NCI-H146 treated with DMSO at 0.1 percent for 48 hours (cell line): ENCODE data around the gene RNU6-1.

Experiments used
- DNase-seq: peaks from one replicate; lab custom pipeline; 2025; ENCODE audit not compliant: unreplicated experiment; lab: John Stamatoyannopoulos, UW

RNU6-1 gene

DNA sequence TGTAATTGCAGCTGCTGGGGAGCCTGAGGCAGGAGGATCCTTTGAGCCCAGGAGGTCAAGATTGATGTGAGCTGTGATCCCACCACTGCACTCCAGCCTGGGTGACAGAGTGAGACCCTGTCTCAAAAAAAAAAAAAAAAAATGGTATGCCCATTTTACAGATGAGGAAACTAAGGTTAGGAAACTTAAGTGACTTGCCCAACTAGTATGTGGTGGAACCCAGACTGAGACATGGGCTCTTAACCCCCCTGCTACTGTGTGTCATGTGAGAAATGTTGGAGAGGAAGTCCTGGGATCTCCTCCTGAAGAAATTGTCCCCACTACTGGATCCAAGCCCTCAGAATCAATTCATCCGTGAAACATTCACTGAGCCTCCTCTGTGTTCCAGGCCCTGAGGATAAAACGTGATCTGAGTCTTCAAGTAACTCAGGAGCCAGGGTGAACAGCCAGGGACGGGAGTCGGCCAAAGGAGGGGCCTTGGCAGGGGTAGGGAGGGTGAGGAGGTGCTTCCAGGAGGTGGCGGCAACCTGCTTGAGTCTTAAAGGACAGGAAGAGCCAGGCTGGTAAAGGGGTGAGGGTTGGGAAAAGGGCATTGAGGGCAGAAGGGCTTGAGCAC, 19.6 kb upstream of the RNU6-1 start:
- DNase-seq: no peak

DNA sequence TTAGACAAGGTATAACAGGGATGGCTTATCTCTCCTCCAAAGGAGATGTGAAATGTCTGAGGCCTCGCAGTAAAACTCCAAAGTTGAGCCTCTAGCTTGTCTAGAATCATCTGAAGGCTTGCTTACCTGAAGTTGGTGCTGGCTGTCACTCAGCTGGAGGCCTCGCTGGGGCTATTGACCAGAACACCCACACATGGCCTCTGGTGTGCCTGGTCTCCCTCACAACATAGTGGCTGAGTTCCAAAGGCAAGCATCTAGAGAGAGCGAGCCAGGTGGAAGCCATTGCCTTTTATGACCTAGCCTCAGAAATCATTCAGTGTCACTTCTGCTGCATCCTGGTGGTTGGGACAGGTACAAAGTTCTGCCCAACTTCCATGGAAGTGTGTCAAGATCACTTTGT, 17.4 kb upstream of the RNU6-1 start:
- no peak for DNase-seq

DNA sequence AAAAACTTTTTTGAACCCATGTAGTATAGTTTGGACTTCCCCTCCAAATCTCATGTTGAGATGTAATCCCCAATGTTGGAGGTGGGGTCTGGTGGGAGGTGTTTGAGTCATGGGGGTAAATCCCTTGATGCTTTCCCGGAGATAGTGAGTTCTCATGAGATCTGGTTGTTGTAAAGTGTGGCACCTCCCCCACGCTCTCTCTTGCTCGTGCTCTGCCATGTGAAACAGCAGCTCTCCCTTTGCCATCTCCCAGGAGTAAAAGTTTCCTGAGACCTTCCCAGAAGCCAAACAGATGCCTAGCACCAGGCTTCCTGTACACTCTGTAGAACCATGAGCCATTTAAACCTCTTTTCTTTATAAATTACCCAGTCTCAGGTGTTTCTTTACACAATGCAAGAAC, 16.0 kb upstream of the RNU6-1 start:
- no peak for DNase-seq

DNA sequence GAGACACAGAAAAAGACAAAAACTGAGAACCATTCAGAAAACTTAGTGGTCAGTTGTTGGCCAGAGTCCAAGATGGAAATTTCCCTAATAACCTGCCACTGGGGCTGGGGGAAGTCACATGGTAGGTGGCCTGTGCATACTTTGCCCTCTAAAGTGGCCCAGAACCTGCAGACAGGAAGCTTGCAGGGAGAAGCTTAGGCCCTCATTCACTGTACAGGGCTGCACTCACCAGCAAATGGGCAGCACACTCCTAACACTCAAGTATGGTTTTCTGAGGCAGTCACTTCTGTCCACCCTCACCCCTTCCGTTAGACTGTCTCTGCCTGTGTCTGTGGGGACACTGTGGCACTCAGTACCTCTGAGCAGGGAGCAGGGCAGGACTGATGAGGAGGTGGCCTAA, 14.5 kb upstream of the RNU6-1 start:
- DNase-seq: no peak

DNA sequence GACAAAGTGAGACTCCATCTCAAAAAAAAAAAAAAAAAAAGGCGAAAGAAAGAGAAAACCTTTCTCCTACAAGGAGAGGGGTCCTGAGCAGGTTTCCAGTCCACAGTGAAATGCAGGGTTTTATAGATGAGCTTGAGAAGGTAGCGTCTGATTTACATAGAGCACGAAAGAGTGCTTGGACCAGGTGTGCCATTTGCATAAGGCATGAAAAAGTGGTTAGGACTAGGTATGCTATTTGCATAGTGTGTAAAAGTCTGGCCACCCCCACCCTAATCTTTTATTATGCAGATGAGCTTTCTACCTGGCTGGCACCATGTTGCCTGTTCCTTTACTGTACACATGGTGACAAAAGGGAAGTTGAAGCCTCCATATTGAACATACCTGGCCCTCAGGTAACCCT, 13.6 kb upstream of the RNU6-1 start:
- DNase-seq: no peak

DNA sequence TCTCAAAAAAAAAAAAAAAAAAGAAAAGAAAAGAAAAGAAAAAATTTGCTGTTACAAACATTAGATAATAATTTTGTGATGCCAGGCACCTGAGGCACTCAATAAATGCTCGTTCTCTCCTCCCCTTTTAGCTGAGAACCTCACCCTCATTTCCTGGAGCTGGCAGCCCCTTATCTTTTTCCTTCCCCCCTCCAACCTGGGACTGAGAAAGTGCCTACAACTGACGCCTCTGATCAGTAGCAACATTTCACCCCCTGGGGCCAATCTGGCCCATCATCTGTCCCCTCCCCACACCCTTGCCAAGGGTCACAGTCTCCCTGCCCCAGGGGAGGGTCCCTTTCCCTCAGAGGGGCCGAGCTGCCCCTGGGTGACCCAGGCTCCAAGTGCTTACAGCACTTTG, 12.6 kb upstream of the RNU6-1 start:
- no peak for DNase-seq

DNA sequence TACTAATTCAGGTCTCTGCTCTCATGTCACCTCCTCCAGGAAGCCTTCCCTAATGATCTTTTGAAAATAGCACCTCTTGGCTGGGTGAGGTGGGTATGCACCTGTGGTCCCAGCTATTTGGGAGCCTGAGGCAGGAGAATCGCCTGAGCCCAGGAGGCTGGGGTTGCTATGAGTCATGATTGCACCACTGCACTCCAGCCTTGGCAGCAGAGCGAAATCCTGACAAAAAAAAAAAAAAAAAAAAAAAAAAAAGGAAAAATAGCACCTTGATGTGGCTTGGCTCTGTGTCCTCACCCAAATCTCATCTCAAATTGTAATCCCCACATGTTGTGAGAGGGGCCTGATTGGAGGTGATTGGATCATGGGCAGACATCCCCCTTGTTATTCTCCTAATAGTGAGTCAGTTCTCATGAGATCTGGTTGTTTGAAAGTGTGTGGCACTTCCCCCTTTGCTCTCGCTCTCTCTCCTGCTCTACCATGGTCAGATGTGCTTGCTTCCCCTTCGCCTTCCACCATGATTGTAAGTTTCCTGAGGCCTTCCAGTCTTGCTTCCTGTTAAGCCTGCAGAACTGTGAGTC, 11.2 kb upstream of the RNU6-1 start:
- DNase-seq: no peak

DNA sequence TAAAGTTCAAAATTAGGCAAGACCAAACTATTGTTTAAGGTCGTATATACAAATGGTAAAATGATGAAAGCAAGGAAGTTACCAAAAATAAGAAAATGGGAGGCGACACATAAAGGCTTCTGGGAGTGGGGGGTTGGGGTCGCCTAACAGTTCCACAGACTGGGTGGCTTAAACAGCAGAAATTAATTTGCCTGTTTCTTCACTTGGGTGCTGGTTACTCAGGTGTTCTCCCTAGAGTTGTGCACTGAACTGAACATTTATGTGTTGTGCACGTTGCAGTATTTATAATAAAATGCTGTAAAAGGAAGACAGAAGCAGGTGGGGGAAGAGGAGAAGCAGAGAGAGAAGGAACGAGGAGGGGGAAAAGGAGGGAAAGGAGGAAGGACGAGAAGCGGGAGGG, 10.5 kb upstream of the RNU6-1 start:
- DNase-seq: no peak

DNA sequence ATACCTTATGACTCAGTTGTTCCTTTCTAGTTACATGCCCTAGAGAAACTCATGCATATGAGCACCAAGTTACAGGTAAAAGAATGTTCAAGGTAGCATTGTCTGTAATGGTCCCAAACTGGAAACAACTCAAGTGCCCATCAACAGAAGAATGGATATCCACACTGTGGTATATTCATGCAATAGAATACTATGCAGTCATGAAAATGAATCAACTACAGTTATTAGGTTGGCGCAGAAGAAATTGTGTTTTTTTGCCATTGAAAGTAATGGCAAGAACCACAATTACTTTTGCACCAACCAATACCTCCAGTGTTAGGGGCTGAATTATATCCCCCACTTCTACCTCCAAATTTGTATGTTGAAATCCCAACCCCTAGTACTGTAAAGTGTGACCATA, 9.7 kb upstream of the RNU6-1 start:
- no peak for DNase-seq

DNA sequence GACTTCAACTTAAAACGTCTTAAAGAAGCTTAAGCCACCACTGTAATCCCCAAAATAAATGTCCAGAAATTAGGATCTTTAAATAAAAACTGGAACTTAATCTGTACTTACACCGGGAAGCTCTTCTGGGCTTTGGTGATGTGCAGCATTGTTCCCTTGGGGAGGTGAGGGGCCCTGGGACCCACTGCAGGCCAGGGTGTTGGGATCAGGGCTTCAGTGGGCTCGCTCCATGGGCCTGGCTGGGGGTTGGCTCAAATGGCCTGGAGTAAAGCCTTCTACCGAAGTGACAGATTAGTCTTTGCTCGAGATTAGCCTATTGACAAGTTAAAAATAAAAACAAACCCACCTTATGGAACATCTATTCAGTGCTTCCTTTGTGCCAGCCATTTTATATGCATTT, 6.1 kb upstream of the RNU6-1 start:
- DNase-seq: no peak

DNA sequence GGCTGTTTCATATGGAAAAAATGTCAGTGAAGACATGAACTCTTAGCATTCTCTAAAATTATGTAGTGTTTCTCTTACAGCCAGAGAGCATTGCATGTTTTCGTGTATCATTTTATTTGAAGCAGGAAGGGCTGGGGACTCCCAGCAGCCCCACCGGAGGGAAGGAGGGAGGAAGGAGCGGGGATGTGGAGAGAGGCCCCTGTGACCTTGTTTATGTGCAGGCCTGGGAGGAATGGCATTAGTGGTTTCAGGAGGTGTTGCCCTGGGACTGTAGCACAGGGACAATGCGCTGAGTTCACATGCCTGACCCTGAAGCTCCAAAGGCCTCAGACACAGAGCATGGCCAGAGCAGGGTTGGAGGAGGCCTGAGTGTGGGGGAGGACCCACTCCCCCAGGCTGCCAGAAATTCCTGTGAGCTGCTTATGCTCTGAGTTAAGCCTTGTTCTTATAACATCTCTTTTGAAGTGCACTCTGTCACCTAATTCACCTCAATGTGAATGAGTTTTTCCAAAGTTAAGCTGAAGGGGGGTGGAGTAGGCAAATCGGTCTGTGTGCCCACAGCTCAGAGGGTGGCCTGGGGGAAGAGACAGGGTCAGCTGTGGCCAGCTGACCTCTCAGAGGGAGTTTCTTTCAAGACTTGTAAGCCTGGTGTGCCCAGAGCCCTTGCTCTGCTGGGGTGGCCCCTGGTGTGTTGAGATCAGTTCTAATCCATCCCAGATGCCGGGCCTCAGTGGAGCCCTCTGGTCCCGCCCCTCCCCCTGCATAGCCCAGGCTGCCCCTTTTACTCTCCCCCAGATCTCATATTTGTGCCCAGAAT, 3.9 kb upstream of the RNU6-1 start:
- no peak for DNase-seq

DNA sequence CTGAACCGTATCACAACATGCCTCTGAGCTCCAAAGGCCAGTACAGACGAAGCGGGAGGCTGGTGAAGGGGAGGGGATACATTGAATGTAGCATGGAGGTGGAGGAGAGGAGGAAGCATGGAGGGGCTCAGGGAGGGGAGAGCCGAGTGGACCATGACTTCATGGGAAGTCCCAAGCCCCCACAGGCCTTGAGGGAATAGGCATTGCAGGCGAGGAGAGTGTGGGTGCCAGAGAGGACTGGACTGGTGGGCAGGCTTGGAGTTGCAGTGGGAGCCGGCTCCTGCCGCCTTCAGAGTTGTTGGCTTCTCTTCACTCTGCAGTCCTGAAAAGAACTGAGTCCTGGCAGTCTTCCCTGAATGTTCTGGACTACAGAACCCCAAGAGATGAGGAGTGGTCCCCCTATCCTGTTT, 3.3 kb upstream of the RNU6-1 start:
- DNase-seq: no peak

DNA sequence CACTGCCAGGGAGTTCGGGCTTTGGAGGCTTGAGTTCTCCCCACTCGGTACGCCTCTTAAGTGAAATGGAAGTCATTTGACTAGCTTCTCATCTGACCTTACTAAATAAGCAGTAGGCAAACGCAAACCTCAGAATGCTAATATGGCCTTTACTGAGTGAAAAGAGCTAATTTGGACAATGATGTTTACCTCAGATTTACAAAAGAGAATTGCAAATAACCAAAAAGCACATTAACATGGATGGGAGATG, 1.6 kb upstream of the RNU6-1 start:
- no peak for DNase-seq

DNA sequence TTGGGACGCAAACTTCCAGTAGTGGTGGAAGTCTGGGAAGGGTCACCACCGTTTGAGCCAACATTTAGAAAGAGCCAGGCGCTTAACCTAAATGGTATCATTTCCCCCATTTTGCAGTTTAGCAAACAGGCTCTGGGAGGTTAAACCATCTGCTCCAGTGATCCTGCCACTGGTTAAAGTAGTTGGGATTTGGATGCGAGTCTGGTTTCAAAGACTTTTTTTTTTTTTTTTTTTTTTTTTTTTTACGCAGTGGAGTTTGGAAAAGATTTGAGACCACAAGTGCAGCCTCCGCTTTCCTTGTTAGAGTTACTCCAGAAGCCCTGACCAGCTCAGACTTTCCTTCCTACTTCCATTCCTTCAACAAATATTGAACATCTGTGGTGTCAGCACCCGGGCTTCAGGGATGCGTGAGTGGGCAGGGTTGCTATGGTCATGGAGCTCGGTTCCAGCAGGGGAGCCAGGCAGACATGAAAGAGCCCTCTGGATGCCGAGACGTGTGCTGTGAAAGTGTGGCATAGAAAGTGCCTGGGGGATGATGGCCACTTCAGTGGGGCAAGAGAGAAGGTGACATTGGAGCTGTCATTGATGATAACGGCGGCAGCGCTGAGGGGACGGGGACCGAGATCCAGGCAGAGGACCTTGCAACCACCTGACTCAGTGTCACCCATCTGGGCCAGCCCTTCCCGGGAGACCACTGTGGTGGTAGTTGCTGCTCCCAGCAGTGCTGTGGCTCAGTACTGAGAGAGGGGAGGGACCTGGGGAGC, 1.1 kb upstream of the RNU6-1 start:
- peak; percentile 5 for DNase-seq

DNA sequence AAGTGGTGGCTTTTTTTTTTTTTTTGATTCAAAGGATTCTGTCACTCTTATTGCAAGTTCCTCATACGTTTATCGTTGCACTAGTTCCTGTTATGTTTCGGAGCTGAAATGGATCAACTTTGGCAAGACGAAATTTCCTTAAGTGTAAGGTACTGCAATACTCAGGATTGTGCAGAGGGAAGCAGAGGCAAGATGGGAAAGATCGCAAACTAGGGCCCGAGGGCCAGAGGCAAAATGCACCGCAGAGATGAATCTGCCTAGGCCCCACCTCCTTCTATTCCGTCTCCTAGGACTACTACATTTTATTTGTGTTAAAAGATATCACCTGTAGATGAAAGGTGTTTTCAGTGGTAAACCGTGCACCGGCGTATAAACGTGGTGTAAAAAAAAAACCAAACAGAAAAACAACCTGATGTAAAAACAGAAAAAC, 331 bp downstream of the RNU6-1 start:
- peak; percentile 77 for DNase-seq

DNA sequence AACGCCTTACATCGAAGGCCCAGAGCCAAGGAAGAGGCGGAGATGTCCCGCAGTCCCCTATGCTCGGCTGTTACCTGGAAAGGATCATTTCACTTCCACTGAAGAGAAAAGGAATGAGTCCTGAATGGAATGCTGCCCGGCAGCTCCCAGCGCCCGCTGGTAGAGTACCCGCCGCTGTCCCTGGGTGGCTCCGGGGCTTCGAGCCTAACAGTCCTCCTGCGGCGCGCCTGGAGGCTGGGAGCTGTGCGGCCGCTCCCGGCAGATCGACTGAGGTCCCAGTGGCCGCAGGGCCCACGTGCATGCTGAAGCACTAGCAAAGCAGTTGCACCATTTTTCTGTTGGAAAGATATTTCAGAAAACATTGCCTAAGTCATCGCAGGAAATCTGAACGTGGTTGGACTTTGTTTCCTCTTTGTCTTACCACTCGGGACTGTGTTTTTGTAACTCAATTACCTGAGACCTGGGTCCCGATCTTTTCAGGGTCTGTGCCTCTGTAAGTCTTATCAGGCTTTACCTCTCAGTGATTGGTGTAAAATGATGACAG, 984 bp downstream of the RNU6-1 start:
- DNase-seq: peak; percentile 40

DNA sequence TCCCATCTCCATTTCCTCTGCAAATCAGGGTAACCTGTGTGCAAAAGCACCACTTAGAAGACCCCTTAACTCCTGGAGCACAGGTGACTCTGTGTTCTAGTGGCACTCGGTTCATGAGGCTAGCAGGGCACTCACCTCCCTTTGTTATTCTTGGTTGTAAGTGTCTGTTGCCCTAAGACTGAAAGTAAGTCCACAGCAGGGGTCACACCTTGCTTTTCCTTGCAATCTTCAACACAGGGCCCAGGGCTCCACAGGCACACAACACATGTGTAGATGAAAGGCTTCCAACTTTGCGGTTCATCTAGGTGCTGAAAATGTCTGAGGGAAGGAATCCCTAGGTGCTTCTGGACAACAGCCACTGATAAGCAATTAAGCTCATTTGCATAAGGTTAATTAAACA, 2.9 kb downstream of the RNU6-1 start:
- DNase-seq: no peak

DNA sequence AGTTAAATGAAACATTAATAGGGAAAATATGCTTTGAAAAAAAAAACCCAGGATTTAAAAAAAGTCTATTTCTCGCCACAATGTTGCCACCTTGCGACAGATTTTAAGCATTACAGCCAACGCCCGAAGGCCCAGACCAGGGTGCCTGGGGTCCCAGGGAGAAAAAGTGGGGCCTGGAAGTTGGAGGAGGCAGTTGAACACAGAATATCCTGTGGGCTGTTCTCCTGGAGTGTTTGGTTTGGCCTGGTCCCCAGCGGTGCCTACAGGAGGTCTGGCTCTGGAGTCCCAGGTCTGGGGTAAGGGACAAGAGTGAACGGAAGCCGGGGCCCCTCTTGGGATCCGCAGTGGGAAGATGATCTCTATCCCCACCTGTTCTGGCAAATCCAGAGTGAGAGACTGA, 3.4 kb downstream of the RNU6-1 start:
- no peak for DNase-seq

DNA sequence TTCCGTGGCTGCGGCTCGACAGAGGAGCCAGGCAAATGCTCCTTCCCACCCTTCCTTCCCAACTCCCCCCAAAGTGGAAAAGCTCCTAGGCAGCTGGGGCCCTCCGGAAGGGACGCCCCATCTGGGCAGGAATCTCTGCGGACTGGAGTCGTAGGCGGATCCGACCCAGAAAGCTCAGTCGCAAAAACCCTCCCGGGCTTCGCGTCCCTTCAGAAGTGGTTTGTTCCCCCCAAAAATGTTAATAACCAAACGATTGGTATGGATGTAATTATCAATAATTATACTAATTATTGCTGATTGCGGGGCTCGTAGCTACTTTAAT, 3.8 kb downstream of the RNU6-1 start:
- no peak for DNase-seq

DNA sequence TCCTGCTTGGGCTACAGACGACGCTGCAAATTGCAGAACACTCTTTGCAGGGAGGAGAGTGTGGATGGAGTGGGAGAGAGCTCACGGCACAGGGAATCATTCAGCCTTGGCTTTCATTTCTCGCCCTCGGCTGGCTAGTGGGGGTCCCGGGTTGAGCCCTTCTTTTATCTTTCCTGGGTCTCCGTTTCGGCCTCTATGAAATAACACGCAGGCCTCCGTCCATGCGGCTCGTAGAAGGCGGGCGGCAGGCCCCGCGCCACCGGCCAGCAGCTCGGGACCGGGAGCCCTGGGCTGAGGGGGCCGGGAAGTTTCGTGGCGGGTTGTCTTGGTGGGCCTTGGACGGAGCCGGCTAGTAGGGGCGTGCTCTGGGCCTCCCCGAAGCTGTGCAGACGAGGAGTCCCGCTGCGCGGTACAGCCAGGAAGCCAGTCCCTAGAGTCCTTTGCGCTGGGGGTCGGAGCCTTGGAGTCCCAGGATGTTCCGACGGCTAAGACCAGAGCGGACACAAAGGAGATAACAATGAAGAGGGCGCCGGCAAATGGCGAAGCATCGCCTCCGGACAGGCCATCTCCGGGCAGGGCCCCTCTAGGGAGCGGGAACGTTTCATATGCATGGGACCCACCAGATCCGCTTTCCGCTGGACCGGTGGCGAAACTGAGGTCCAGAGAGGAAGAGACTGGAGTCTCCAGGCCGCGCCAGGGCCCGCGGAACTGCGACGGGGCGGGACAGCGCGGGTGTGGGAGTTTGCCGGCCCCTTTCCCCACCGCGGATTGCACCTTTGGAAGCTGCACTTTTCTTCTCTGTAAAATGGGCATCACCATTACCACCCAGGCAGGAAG, 4.3 kb downstream of the RNU6-1 start:
- no peak for DNase-seq
